Measurements from ENCODE around the gene ACTR3. TPM values are rescaled to one million over a fixed set of nuclear protein-coding genes. Genes with fewer than 3 reads are reported as not detected.

ACTR3 gene
- total RNA-seq, 1 donor from 2014 or later = 649 TPM

GRCh38 chr2:113875135-113875534 lies 14.8 kb upstream of the ACTR3 start:
- intact Hi-C loops (cut with micrococcal nuclease) = no loop called here

- intact Hi-C loops (cut with micrococcal nuclease) = loop anchor here (1.0 kb wide), 1 partner anchor 13 kb away; no protein-coding TSS in a partner anchor
Observed at GRCh38 chr2:113876503-113877387, 13.1 kb upstream of the ACTR3 start.

GRCh38 chr2:113877711-113878598 lies 11.9 kb upstream of the ACTR3 start:
- intact Hi-C loops (cut with micrococcal nuclease) = no loop called here

- intact Hi-C loops (cut with micrococcal nuclease) = no loop called here
Observed at GRCh38 chr2:113878743-113879142, 11.1 kb upstream of the ACTR3 start.

GRCh38 chr2:113879457-113879856 lies 10.4 kb upstream of the ACTR3 start:
- intact Hi-C loops (cut with micrococcal nuclease) = no loop called here

- intact Hi-C loops (cut with micrococcal nuclease) = loop anchor here (5.0 to 10.0 kb wide), 4 partner anchors 36 to 712 kb away; partner anchors contain the start of gene PSD4
Observed at GRCh38 chr2:113886479-113887008, 3.3 kb upstream of the ACTR3 start.

GRCh38 chr2:113887009-113887792 lies 2.7 kb upstream of the ACTR3 start:
- intact Hi-C loops (cut with micrococcal nuclease) = loop anchor here (5.0 to 10.0 kb wide), 4 partner anchors 35 to 712 kb away; partner anchors contain the start of gene PSD4

GRCh38 chr2:113888641-113889470 lies 1.0 kb upstream of the ACTR3 start:
- intact Hi-C loops (cut with micrococcal nuclease) = loop anchor here (1.0 to 10.0 kb wide), 7 partner anchors 13 to 714 kb away; partner anchors contain the start of genes PSD4 and SLC35F5

GRCh38 chr2:113890253-113891235 lies 655 bp downstream of the ACTR3 start:
- intact Hi-C loops (cut with micrococcal nuclease) = loop anchor here (10.0 kb wide), 1 partner anchor 54 kb away; no protein-coding TSS in a partner anchor

- intact Hi-C loops (cut with micrococcal nuclease) = loop anchor here (10.0 kb wide), 1 partner anchor 53 kb away; no protein-coding TSS in a partner anchor
Observed at GRCh38 chr2:113891265-113891959, 1.5 kb downstream of the ACTR3 start.

- intact Hi-C loops (cut with micrococcal nuclease) = loop anchor here (10.0 kb wide), 1 partner anchor 53 kb away; no protein-coding TSS in a partner anchor
Observed at GRCh38 chr2:113892004-113892710, 2.3 kb downstream of the ACTR3 start.

- intact Hi-C loops (cut with micrococcal nuclease) = loop anchor here (10.0 kb wide), 1 partner anchor 51 kb away; no protein-coding TSS in a partner anchor
Observed at GRCh38 chr2:113894156-113894743, 4.4 kb downstream of the ACTR3 start.

- intact Hi-C loops (cut with micrococcal nuclease) = loop anchor here (10.0 kb wide), 1 partner anchor 50 kb away; no protein-coding TSS in a partner anchor
Observed at GRCh38 chr2:113895301-113895700, 5.4 kb downstream of the ACTR3 start.

GRCh38 chr2:113895819-113896563 lies 6.1 kb downstream of the ACTR3 start:
- intact Hi-C loops (cut with micrococcal nuclease) = loop anchor here (10.0 kb wide), 1 partner anchor 49 kb away; no protein-coding TSS in a partner anchor

GRCh38 chr2:113896791-113897190 lies 6.9 kb downstream of the ACTR3 start:
- intact Hi-C loops (cut with micrococcal nuclease) = loop anchor here (10.0 kb wide), 1 partner anchor 48 kb away; no protein-coding TSS in a partner anchor
